A549 treated with GW870086 at 1 μM for 4 hours (cell line): Measurements from ENCODE around the gene CTSW. TPM values are rescaled to one million over a fixed set of nuclear protein-coding genes. Genes with fewer than 3 reads are reported as not detected.

ENCODE experiments used
- total RNA-seq: library from RNA; stranded (reverse); fragments of 200-300 nt; extraction: Qiagen RNA extraction; gene quantifications from 5 replicates; pipeline ENCODE4 v1.2.3, GENCODE V29; 2022; ENCODE audit warnings: low read depth

Gene CTSW
- 0.09 to 0.10 TPM in 2 of 5 replicates, not detected in the others for total RNA-seq

GRCh38 chr11:65879617-65880016 is at the start of gene CTSW:
CTSW (plus strand) TSS chr11:65879837; CDS start chr11:65879855, 18 bp downstream.

GRCh38 chr11:65833297-65834030 is 46.2 kb upstream of the CTSW start, which contains the start of gene SNX32:
SNX32 (plus strand) TSS chr11:65833963; CDS start chr11:65834066, 103 bp downstream.

DNA sequence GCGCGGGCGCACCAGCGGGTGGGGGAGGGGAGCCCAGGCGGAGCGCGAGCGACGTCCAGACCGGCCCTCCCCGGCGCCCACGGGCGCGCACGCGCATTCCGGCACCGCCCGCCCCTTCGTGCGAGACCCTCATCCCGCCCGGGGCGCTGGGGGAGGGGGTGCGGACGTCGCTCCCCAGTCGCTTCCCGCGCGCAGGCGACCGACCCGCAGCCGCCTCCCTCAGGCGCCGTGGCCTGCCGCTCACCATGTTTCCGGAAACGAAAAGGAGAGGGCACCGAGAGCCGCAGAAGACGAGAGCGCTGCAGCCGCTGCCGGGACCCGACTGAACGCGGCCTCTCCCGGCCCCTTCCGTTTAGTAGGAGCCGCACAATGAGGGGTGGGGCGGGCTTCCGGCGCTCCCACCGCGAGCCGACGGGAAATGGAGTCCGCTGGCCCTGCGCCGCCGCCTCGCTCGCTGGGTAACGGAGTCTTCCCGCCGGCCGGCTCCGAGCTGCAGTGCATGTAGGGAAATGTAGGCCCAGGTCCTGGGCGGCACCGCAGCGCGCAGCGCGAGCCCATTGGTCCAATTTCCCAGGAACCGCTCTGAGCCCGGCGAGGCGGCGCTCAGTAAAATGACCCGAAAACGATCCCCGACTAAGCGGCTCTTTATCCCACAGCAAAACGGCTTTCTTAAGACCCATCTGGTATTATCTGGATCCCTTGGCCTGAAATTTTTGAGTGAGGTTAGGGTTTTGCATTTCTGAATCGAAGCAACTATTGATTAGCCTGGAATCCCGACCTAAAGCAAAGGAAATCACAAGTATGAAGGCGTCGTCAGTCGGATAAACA is 21.6 kb upstream of the CTSW start, which contains the start of gene CFL1:
TSS of gene CFL1 (minus strand) at position 328 of the 828 bp plus-strand sequence. CDS start at position 247, 81 bp downstream.

DNA sequence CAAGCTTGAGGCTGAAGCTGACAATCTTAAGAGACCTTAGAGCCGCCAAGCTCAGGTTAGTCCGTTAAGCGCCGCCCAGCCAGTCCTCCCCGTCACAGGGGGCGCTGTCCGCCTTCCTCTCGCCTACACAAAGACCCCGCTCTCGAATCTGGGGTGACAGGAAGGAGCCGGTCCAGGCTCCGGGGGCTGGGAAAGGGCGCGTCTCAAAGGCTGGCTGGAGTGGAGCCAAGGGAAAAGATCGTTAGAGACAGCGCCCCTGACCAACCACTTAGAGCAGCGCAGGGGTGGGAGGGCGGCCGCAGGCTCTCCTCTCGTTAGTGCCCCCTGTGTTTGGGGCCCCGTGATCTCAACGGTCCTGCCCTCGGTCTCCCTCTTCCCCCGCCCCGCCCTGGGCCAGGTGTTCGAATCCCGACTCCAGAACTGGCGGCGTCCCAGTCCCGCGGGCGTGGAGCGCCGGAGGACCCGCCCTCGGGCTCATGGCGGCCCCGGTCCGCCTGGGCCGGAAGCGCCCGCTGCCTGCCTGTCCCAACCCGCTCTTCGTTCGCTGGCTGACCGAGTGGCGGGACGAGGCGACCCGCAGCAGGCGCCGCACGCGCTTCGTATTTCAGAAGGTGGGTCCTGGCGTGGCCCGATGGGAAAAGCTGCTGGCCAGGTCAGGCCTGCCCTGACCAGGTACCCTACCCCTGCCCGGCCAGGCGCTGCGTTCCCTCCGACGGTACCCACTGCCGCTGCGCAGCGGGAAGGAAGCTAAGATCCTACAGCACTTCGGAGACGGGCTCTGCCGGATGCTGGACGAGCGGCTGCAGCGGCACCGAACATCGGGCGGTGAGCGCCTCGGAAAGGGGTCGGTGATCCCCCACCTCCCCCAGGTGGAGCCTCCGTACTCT is 19.1 kb upstream of the CTSW start, which contains the start of gene MUS81:
TSS of gene MUS81 (plus strand) at position 156 of the 887 bp plus-strand sequence. CDS start at position 477, 321 bp downstream.

GRCh38 chr11:65872586-65873317 is 6.9 kb upstream of the CTSW start, which contains the start of gene EFEMP2:
EFEMP2 (minus strand) TSS chr11:65872800; CDS start chr11:65872354, 446 bp downstream.

GRCh38 chr11:65888163-65888814 is 8.7 kb downstream of the CTSW start, which contains the start of gene FIBP:
FIBP (minus strand) TSS chr11:65888471; CDS start chr11:65888418, 53 bp downstream.

GRCh38 chr11:65890324-65891218 is 10.9 kb downstream of the CTSW start, which contains the start of gene CCDC85B:
CCDC85B (plus strand) TSS chr11:65890673; CDS start chr11:65890784, 111 bp downstream.

DNA sequence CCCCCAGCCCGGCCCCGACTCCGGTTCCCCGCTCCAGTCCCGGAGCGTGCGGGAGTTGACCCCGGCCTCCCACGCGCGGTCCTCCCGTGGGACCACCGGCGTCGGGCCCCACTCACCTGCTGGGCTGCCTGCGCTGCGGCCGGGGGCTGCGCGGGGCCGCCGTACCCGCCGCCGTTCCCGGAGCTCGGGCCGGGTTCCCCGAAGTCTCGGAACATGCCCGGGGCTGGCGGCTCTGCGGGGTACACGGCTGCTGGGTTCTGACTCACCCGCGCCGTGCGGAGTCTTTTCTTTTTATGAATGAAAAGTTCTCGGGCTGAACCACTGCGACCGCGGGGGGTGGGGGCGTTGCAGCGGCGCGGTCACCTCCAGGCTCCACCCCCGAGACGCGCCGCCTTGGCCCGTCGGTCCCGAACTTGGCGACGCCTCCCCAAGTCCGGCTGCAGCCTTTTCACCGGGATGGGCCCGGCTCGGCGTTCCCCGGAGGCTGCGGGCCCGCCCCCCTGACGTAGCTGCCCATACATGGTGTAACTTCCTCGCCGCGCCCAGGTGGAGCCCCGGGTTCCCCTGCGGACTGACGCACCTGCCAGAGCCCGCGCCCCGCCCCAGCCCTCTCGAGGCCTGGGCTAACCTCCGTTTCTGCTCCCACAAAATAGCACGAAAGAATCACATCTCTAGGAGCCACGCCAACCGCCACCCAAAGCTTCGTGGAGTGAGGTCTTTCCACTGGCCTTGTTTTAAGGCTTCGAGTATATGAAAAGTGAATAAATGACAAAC is 20.7 kb downstream of the CTSW start, which contains the start of gene FOSL1:
TSS of gene FOSL1 (minus strand) at position 264 of the 774 bp plus-strand sequence. CDS start at position 215, 49 bp downstream.

DNA sequence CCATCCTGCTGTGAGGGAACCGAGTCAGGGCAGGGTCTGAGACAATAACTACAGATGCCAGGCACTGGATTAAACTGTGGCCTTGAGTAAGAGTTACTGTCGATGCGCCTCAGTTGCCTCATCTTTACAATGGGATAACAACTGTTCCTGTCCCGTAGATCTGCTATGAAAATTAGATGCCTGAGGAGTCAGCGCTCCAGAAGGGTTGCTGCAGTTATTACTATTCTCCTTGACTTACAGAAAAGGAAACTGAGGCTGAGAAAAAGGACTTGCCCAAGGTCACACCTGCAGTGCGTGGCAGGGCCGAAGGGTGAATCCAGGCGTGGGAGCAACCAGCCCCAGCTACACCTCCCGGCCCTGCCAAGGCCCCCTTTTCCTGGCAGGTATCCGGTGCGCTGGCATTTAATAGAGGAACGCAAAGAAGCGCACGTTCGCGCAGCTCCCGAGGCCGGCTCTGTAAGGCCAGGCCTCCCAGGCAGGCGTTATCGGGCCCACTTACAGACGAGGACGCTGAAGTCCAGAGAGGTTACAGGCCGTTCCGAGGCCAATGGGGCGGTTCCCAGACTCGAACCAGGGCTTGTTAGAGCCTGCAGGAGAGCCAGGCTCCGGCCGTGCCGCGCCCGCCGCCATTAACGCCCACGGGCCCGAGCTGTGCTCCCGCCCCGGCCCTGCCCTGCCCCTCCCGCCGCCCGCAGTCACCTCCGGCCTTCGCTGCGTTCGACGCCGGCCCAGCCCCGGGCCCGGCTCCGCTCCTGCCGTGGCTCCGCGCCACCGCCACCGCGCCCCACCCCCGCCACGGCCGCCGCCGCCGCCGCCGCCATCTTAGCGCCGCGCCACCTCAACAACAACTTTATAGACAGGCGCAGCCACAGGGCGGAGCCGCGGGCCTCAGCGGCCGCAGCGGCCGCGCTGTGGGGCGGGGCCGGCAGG is 38.8 kb downstream of the CTSW start, which contains the start of gene C11orf68:
TSS of gene C11orf68 (minus strand) at position 852 of the 930 bp plus-strand sequence. CDS start at position 821, 31 bp downstream.

GRCh38 chr11:65919141-65919572 is 39.5 kb downstream of the CTSW start, which contains the start of gene DRAP1:
DRAP1 (plus strand) TSS chr11:65919426; CDS start chr11:65919502, 76 bp downstream.

Other genes with a start within 250 kb of the CTSW start
- gene SIPA1, start 241.7 kb upstream of the CTSW start, total RNA-seq = 12.7 to 19.1 TPM (median 17.6 TPM) in 5 replicates
- gene RELA, start 216.9 kb upstream of the CTSW start, total RNA-seq = 62.9 to 74.7 TPM (median 72.1 TPM) in 5 replicates
- 40.6 to 53.9 TPM (median 50.3 TPM) in 5 replicates for gene KAT5, start 167.6 kb upstream of the CTSW start, total RNA-seq
- 39.2 to 49.6 TPM (median 47.9 TPM) in 5 replicates for gene RNASEH2C, start 159.0 kb upstream of the CTSW start, total RNA-seq
- 8.5 to 12.1 TPM (median 10.7 TPM) in 5 replicates for gene AP5B1, start 98.9 kb upstream of the CTSW start, total RNA-seq
- 0.05 to 0.09 TPM (median 0.08 TPM) in 3 of 5 replicates, not detected in the others for gene OVOL1, start 92.8 kb upstream of the CTSW start, total RNA-seq
- gene SNX32, start 45.9 kb upstream of the CTSW start, total RNA-seq = 0.05 to 0.08 TPM (median 0.07 TPM) in 3 of 5 replicates, not detected in the others
- 1,820 to 2,323 TPM (median 2,200 TPM) in 5 replicates for gene CFL1, start 21.7 kb upstream of the CTSW start, total RNA-seq
- 20.1 to 33.6 TPM (median 29.6 TPM) in 5 replicates for gene MUS81, start 19.4 kb upstream of the CTSW start, total RNA-seq
- 0.64 to 1.2 TPM (median 1.1 TPM) in 5 replicates for gene EFEMP2, start 7.0 kb upstream of the CTSW start, total RNA-seq
- 73.7 to 85.9 TPM (median 84.2 TPM) in 5 replicates for gene FIBP, start 8.6 kb downstream of the CTSW start, total RNA-seq
- 30.0 to 43.4 TPM (median 41.9 TPM) in 5 replicates for gene CCDC85B, start 10.8 kb downstream of the CTSW start, total RNA-seq
- gene FOSL1, start 20.6 kb downstream of the CTSW start, total RNA-seq = 125 to 190 TPM (median 143 TPM) in 5 replicates
- 32.7 to 44.7 TPM (median 43.0 TPM) in 5 replicates for gene C11orf68, start 39.2 kb downstream of the CTSW start, total RNA-seq
- gene DRAP1, start 39.6 kb downstream of the CTSW start, total RNA-seq = 183 to 254 TPM (median 197 TPM) in 5 replicates
- not detected in 5 replicates for gene TSGA10IP, start 65.6 kb downstream of the CTSW start, total RNA-seq
- gene SART1, start 81.9 kb downstream of the CTSW start, total RNA-seq = 47.0 to 61.7 TPM (median 60.4 TPM) in 5 replicates
- 37.7 to 47.7 TPM (median 40.1 TPM) in 5 replicates for gene EIF1AD, start 122.3 kb downstream of the CTSW start, total RNA-seq
- gene BANF1, start 122.7 kb downstream of the CTSW start, total RNA-seq = 358 to 512 TPM (median 465 TPM) in 5 replicates
- not detected in 5 replicates for gene CST6, start 132.2 kb downstream of the CTSW start, total RNA-seq
- 0.89 to 1.8 TPM (median 1.5 TPM) in 5 replicates for gene CATSPER1, start 146.6 kb downstream of the CTSW start, total RNA-seq
- not detected in 5 replicates for gene GAL3ST3, start 169.3 kb downstream of the CTSW start, total RNA-seq
- gene SF3B2, start 172.5 kb downstream of the CTSW start, total RNA-seq = 167 to 176 TPM (median 170 TPM) in 5 replicates
- 55.6 to 82.5 TPM (median 76.9 TPM) in 5 replicates for gene PACS1, start 190.4 kb downstream of the CTSW start, total RNA-seq